K562 (cell line): ENCODE data around the gene CUL1. TPM values are rescaled to one million over a fixed set of nuclear protein-coding genes. Genes with fewer than 3 reads are reported as not detected.

Experiments
- BMI1 ChIP-seq: fragments of 150-350 bp; IDR thresholded peaks from 2 replicates; pipeline ENCODE4 v1.6.1; 2014; ENCODE audit warnings: low read length
- CAMTA2 ChIP-seq: fragments of 250-450 bp; sonication (Bioruptor Pico); conservative IDR thresholded peaks from 2 replicates; pipeline ENCODE4 v1.5.1; 2022
- CREM ChIP-seq: IDR thresholded peaks from 2 replicates; pipeline ENCODE4 v1.6.1; 2014; ENCODE audit warnings: antibody characterized with exemption, low read depth
- DLX4 ChIP-seq: fragments of 250-450 bp; sonication (Bioruptor Pico); IDR thresholded peaks from 2 replicates; pipeline ENCODE4 v1.6.1; 2021; ENCODE audit warnings: mild to moderate bottlenecking
- ETV6 ChIP-seq, 3 experiments: fragments of 150-350 bp in 1 of 3; sonication (generic) in 1 of 3; formaldehyde crosslinking in 1 of 3; IDR thresholded peaks; 2 replicates each; pipeline versions ENCODE4 v1.6.1 to v1.8.0; 2014 to 2022; ENCODE audit warnings: borderline replicate concordance in 2 of 3, low read depth in 2 of 3, antibody characterized with exemption in 1 of 3, low read length in 1 of 3, mild to moderate bottlenecking in 1 of 3, missing genetic modification reagents in 1 of 3
- FOXA3 ChIP-seq, 2 experiments: fragments of 450-650 bp in 1 of 2; sonication (generic) in 1 of 2; formaldehyde crosslinking; IDR thresholded peaks in 1 of 2; conservative IDR thresholded peaks in 1 of 2; 2 replicates each; pipeline versions ENCODE4 v1.4.0 to v1.8.0; 2020 to 2022; ENCODE audit warnings: mild to moderate bottlenecking in 2 of 2, missing genetic modification reagents in 1 of 2
- GATAD2B ChIP-seq: fragments of 450-650 bp; IDR thresholded peaks from 2 replicates; pipeline ENCODE4 v1.6.1; 2017; ENCODE audit warnings: mild to moderate bottlenecking, borderline replicate concordance
- HDAC2 ChIP-seq: fragments of 450-650 bp; IDR thresholded peaks from 2 replicates; pipeline ENCODE4 v1.6.1; 2016; ENCODE audit warnings: mild to moderate bottlenecking
- HDGF ChIP-seq: fragments of 450-650 bp; IDR thresholded peaks from 2 replicates; pipeline ENCODE4 v1.6.1; 2016
- HIVEP1 ChIP-seq: fragments of 250-450 bp; sonication (Bioruptor Pico); IDR thresholded peaks from 2 replicates; pipeline ENCODE4 v1.4.0; 2020; ENCODE audit warnings: mild to moderate bottlenecking
- HNRNPK ChIP-seq: fragments of 200-400 bp; formaldehyde crosslinking; IDR thresholded peaks from one replicate; pipeline ENCODE4 v1.6.1; 2018; ENCODE audit warnings: mild to moderate bottlenecking, low read depth, low read length; ENCODE audit not compliant: poor library complexity, severe bottlenecking
- MXI1 ChIP-seq: IDR thresholded peaks from 2 replicates; pipeline ENCODE4 v1.6.1; 2011; ENCODE audit warnings: low read depth, mild to moderate bottlenecking, improper control_type of control experiment, low read length
- NONO ChIP-seq, 2 experiments: fragments of 200-400 bp in 1 of 2; fragments of 450-650 bp in 1 of 2; formaldehyde crosslinking in 1 of 2; IDR thresholded peaks; 2 replicates each; pipeline ENCODE4 v1.6.1; 2017; ENCODE audit warnings: low read depth in 2 of 2, mild to moderate bottlenecking in 2 of 2, moderate library complexity in 2 of 2, low read length in 1 of 2
- NUFIP1 ChIP-seq: fragments of 450-650 bp; IDR thresholded peaks from 2 replicates; pipeline ENCODE4 v1.6.1; 2018; ENCODE audit not compliant: partially characterized antibody
- PKNOX1 ChIP-seq: fragments of 450-650 bp; IDR thresholded peaks from 2 replicates; pipeline ENCODE4 v1.6.1; 2016
- SRSF1 ChIP-seq: fragments of 200-400 bp; formaldehyde crosslinking; IDR thresholded peaks from 2 replicates; pipeline ENCODE4 v1.6.1; 2017; ENCODE audit warnings: mild to moderate bottlenecking, low read depth, low read length, moderate library complexity
- TEAD4 ChIP-seq, 2 experiments: sonication (generic) in 1 of 2; formaldehyde crosslinking in 1 of 2; IDR thresholded peaks; 2 replicates each; pipeline versions ENCODE4 v1.6.1 to v1.8.0; 2012 to 2022; ENCODE audit warnings: borderline replicate concordance in 1 of 2, inconsistent platforms in 1 of 2, low read length in 1 of 2, mild to moderate bottlenecking in 1 of 2, missing genetic modification reagents in 1 of 2
- TFE3 ChIP-seq: fragments of 450-650 bp; formaldehyde crosslinking; IDR thresholded peaks from 2 replicates; pipeline ENCODE4 v1.4.0; 2020; ENCODE audit warnings: mild to moderate bottlenecking, mixed read lengths
- WHSC1 ChIP-seq: IDR thresholded peaks from one replicate; pipeline ENCODE4 v1.6.1; 2012; ENCODE audit warnings: low read length, control low read depth, inconsistent platforms
- ZBTB5 ChIP-seq: fragments of 450-650 bp; IDR thresholded peaks from 2 replicates; pipeline ENCODE4 v1.6.1; 2017; ENCODE audit warnings: antibody characterized with exemption
- ZFP36 ChIP-seq: fragments of 150-350 bp; IDR thresholded peaks from 2 replicates; pipeline ENCODE4 v1.6.1; 2018; ENCODE audit warnings: low read length, low read depth; ENCODE audit not compliant: partially characterized antibody
- ZNF239 ChIP-seq: fragments of 250-450 bp; sonication (Bioruptor Pico); IDR thresholded peaks from 2 replicates; pipeline ENCODE4 v1.4.0; 2020; ENCODE audit warnings: mild to moderate bottlenecking
- ZNF3 ChIP-seq: fragments of 250-450 bp; sonication (Bioruptor Pico); IDR thresholded peaks from 2 replicates; pipeline ENCODE4 v1.5.0; 2021; ENCODE audit warnings: mild to moderate bottlenecking, moderate library complexity
- ZNF695 ChIP-seq: fragments of 450-650 bp; formaldehyde crosslinking; IDR thresholded peaks from 2 replicates; pipeline ENCODE4 v1.4.0; 2020; ENCODE audit warnings: mild to moderate bottlenecking, moderate library complexity
- polyA plus RNA-seq, 8 experiments: library from polyadenylated mRNA; depleted of rRNA in 4 of 8; stranded (reverse) in 5 of 8; unstranded in 3 of 8; fragments of >200 nt; fragmentation: Nextera tagmentation in 2 of 8; fragmentation: Illumina TruSeq in 1 of 8; extraction: Ambion mirVana in 2 of 8; extraction: Trizol in 1 of 8; gene quantifications; 2 replicates each; pipeline versions ENCODE4 v1.2.1 to v1.2.3, GENCODE V29; 2011 to 2014; ENCODE audit warnings: inconsistent platforms in 1 of 8, missing spikeins in 1 of 8
- total RNA-seq, 7 experiments: library from RNA; depleted of rRNA in 6 of 7; stranded (reverse); fragments of >200 nt in 6 of 7; fragmentation: Illumina TruSeq in 2 of 7; extraction: Trizol in 2 of 7; gene quantifications; 2 replicates each; pipeline versions ENCODE4 v1.2.1 to v1.2.3, GENCODE V29; 2011 to 2021; ENCODE audit warnings: low replicate concordance in 1 of 7

The CUL1 gene
- total and polyA plus RNA-seq, 9 of the 15 experiments (the other 6 are each of a cell fraction or from before 2014, with no cell fraction given), result 31.5 to 107 (median 96.5) TPM

GRCh38 chr7:148698397-148699023, at the start of gene CUL1 (continued):
- TF ChIP-seq TFE3 (CRISPR knock-in tag) (no peak), NUFIP1 (no peak), ZBTB5 (no peak), BMI1 (no peak), GATAD2B (peak; percentile 95), DLX4 (CRISPR knock-in tag) (no peak), MXI1 (no peak), TEAD4 (IDR thresholded peaks at IDR 0.05; ENCODE audit: low read length) (no peak; the same call in 1 of the 2 replicates), TEAD4 (CRISPR knock-in tag; IDR thresholded peaks at IDR 0.05; ENCODE audit: borderline replicate concordance) (peak; percentile 77; the same call in 1 of the 2 replicates), ZNF3 (CRISPR knock-in tag) (no peak), HDAC2 (no peak), CREM (peak; percentile 51), PKNOX1 (no peak), HNRNPK (peak; percentile 34), FOXA3 (CRISPR knock-in tag; conservative IDR thresholded peaks at IDR 0.05 in 1 of 2, IDR thresholded peaks at IDR 0.05 in 1 of 2) (no peak), ZNF239 (no peak), HIVEP1 (CRISPR knock-in tag) (no peak), WHSC1 (no peak), SRSF1 (0 out of 2 replicates have a peak, but pooled peaks have one; percentile 39), ETV6 (IDR thresholded peaks at IDR 0.05; ENCODE audit: borderline replicate concordance in 1 of 2, low read depth in 2 of 2, low read length in 1 of 2) (no peak), ETV6 (CRISPR knock-in tag; IDR thresholded peaks at IDR 0.05; ENCODE audit: borderline replicate concordance) (no peak), ZNF695 (no peak), NONO (IDR thresholded peaks at IDR 0.05; ENCODE audit: low read depth in 2 of 2, low read length in 1 of 2) (peak; percentile 89 to 97), HDGF (no peak), CAMTA2 (CRISPR knock-in tag) (no peak), ZFP36 (no peak)
